ENCODE data around the gene FMNL1. TPM values are rescaled to one million over a fixed set of nuclear protein-coding genes. Genes with fewer than 3 reads are reported as not detected.
A peak's percentile ranks its signal among the peaks of the same experiment; 100 is the strongest.

Gene FMNL1
- total RNA-seq, 5 donors from 2014 or later (not counting 1 experiment from before 2014, with no cell fraction given): 362 to 473 (median 457) TPM

GRCh38 chr17:45289301-45290268 lies 67.9 kb downstream of the FMNL1 start:
- WGBS (ENCODE audit: insufficient coverage): 93% methylated on average over 8 of the region's 15 CpGs
- Mint-ChIP-seq H3K27ac (peak overlapping the region; percentile 16 to 19), H3K4me3 (no peak overlapping the region), H3K27me3 (no peaks in the 10 kb centered on the region), H3K9me3 (no peaks in the 10 kb centered on the region), H3K4me1 (peaks cover 22 to 38% (median 28%) of the 10 kb centered on the region in 3 donors), H3K36me3 (peaks cover 24% of the 10 kb centered on the region)
- Histone ChIP-seq H3K4me1 (ENCODE audit: control insufficient read depth in 1 of 2, extremely low read depth in 1 of 2, insufficient read depth in 2 of 2, low read length in 2 of 2) (peaks cover 0 to 21% of the 10 kb centered on the region in 2 experiments), H3K9me3 (no peaks in the 10 kb centered on the region), H3K36me3 (ENCODE audit: control insufficient read depth in 2 of 2, extremely low read depth in 1 of 2, insufficient read depth in 1 of 2, low read length in 1 of 2) (peaks cover 11 to 75% of the 10 kb centered on the region in 2 donors), H3K27ac (ENCODE audit: low read length) (no peak overlapping the region), H3K4me3 (ENCODE audit: control insufficient read depth in 1 of 2, extremely low read depth in 1 of 2, low read length in 1 of 2) (no peak overlapping the region), H3K27me3 (replicated peaks in 1 of 2; ENCODE audit: control insufficient read depth in 2 of 2, extremely low read depth in 1 of 2, insufficient read depth in 2 of 2, low read length in 1 of 2) (no peaks in the 10 kb centered on the region)
- DNase-seq (no peak), ATAC-seq (replicated peaks in 1 of 4) (no peak)
- POLR2A ChIA-PET: no interaction called here
- CTCF ChIA-PET: interaction anchor here in 1 of 2 donors (0.8 to 1.0 kb wide), 2 partner anchors 13 to 96 kb away, joined by 3 read pairs; no protein-coding TSS in a partner anchor

- H3K27ac Mint-ChIP-seq: peak overlapping the region; percentile 16 to 19
- H3K4me3 Mint-ChIP-seq: no peak overlapping the region
- CTCF ChIA-PET: interaction anchor here in 1 of 2 donors (0.7 kb wide), 1 partner anchor 139 kb away, joined by 3 read pairs; no protein-coding TSS in a partner anchor
- H3K27ac ChIP-seq (ENCODE audit: low read length): no peak overlapping the region
- H3K4me1 Mint-ChIP-seq: peaks cover 26 to 44% (median 31%) of the 10 kb centered on the region in 3 donors
- peaks cover 24% of the 10 kb centered on the region for H3K36me3 Mint-ChIP-seq
- WGBS (ENCODE audit: insufficient coverage): 98% methylated on average over 11 of the region's 11 CpGs
- H3K4me1 ChIP-seq (ENCODE audit: control insufficient read depth in 1 of 2, extremely low read depth in 1 of 2, insufficient read depth in 2 of 2, low read length in 2 of 2): peaks cover 0 to 25% of the 10 kb centered on the region in 2 experiments
- H3K27me3 Mint-ChIP-seq: no peaks in the 10 kb centered on the region
- peaks cover 11 to 71% of the 10 kb centered on the region in 2 donors for H3K36me3 ChIP-seq (ENCODE audit: control insufficient read depth in 2 of 2, extremely low read depth in 1 of 2, insufficient read depth in 1 of 2, low read length in 1 of 2)
- ATAC-seq (replicated peaks in 1 of 4) (no peak), DNase-seq (no peak)
- no peaks in the 10 kb centered on the region for H3K9me3 Mint-ChIP-seq
- no peaks in the 10 kb centered on the region for H3K9me3 ChIP-seq
- no peak overlapping the region for H3K4me3 ChIP-seq (ENCODE audit: control insufficient read depth in 1 of 2, extremely low read depth in 1 of 2, low read length in 1 of 2)
- H3K27me3 ChIP-seq (replicated peaks in 1 of 2; ENCODE audit: control insufficient read depth in 2 of 2, extremely low read depth in 1 of 2, insufficient read depth in 2 of 2, low read length in 1 of 2): no peaks in the 10 kb centered on the region
- POLR2A ChIA-PET: no interaction called here
Observed at GRCh38 chr17:45290269-45290765, 68.6 kb downstream of the FMNL1 start.

GRCh38 chr17:45291171-45291805 lies 69.6 kb downstream of the FMNL1 start:
- peaks cover 0 to 35% of the 10 kb centered on the region in 2 experiments for H3K4me1 ChIP-seq (ENCODE audit: control insufficient read depth in 1 of 2, extremely low read depth in 1 of 2, insufficient read depth in 2 of 2, low read length in 2 of 2)
- H3K27ac ChIP-seq (ENCODE audit: low read length): no peak overlapping the region
- peak overlapping the region; percentile 70 to 77 for H3K27ac Mint-ChIP-seq
- peaks cover 9 to 71% of the 10 kb centered on the region in 2 donors for H3K36me3 ChIP-seq (ENCODE audit: control insufficient read depth in 2 of 2, extremely low read depth in 1 of 2, insufficient read depth in 1 of 2, low read length in 1 of 2)
- 90% methylated on average over 2 of the region's 5 CpGs for WGBS (ENCODE audit: insufficient coverage)
- no peaks in the 10 kb centered on the region for H3K9me3 ChIP-seq
- H3K27me3 ChIP-seq (replicated peaks in 1 of 2; ENCODE audit: control insufficient read depth in 2 of 2, extremely low read depth in 1 of 2, insufficient read depth in 2 of 2, low read length in 1 of 2): no peaks in the 10 kb centered on the region
- H3K36me3 Mint-ChIP-seq: peaks cover 21% of the 10 kb centered on the region
- H3K4me1 Mint-ChIP-seq: peaks cover 35 to 53% (median 41%) of the 10 kb centered on the region in 3 donors
- CTCF ChIA-PET: no interaction called here
- no peak for DNase-seq
- H3K27me3 Mint-ChIP-seq: no peaks in the 10 kb centered on the region
- H3K4me3 ChIP-seq (ENCODE audit: control insufficient read depth in 1 of 2, extremely low read depth in 1 of 2, low read length in 1 of 2): no peak overlapping the region
- POLR2A ChIA-PET: interaction anchor here in 1 of 2 donors (0.6 kb wide), 1 partner anchor 21 kb away, joined by 3 read pairs; no protein-coding TSS in a partner anchor
- H3K9me3 Mint-ChIP-seq: no peaks in the 10 kb centered on the region
- no peak overlapping the region for H3K4me3 Mint-ChIP-seq
- no peak for ATAC-seq (replicated peaks in 1 of 4)

GRCh38 chr17:45292696-45293412 lies 71.2 kb downstream of the FMNL1 start:
- peaks cover 0 to 44% of the 10 kb centered on the region in 2 experiments for H3K4me1 ChIP-seq (ENCODE audit: control insufficient read depth in 1 of 2, extremely low read depth in 1 of 2, insufficient read depth in 2 of 2, low read length in 2 of 2)
- Mint-ChIP-seq H3K9me3 (no peaks in the 10 kb centered on the region), H3K4me1 (peaks cover 51 to 66% (median 54%) of the 10 kb centered on the region in 3 donors), H3K27ac (peak overlapping the region; percentile 58 to 80), H3K27me3 (no peaks in the 10 kb centered on the region), H3K4me3 (no peak overlapping the region), H3K36me3 (peaks cover 12% of the 10 kb centered on the region)
- DNase-seq (no peak), ATAC-seq (replicated peaks in 1 of 4) (no peak)
- POLR2A ChIA-PET: interaction anchor here in 1 of 2 donors (0.7 kb wide), 1 partner anchor 19 kb away, joined by 3 read pairs; no protein-coding TSS in a partner anchor
- WGBS (ENCODE audit: insufficient coverage): 93% methylated on average over 11 of the region's 12 CpGs
- no peak overlapping the region for H3K4me3 ChIP-seq (ENCODE audit: control insufficient read depth in 1 of 2, extremely low read depth in 1 of 2, low read length in 1 of 2)
- CTCF ChIA-PET: no interaction called here
- H3K27me3 ChIP-seq (replicated peaks in 1 of 2; ENCODE audit: control insufficient read depth in 2 of 2, extremely low read depth in 1 of 2, insufficient read depth in 2 of 2, low read length in 1 of 2): no peaks in the 10 kb centered on the region
- no peaks in the 10 kb centered on the region for H3K9me3 ChIP-seq
- no peak overlapping the region for H3K27ac ChIP-seq (ENCODE audit: low read length)
- H3K36me3 ChIP-seq (ENCODE audit: control insufficient read depth in 2 of 2, extremely low read depth in 1 of 2, insufficient read depth in 1 of 2, low read length in 1 of 2): peaks cover 11 to 61% of the 10 kb centered on the region in 2 donors

GRCh38 chr17:45293413-45294211 lies 71.9 kb downstream of the FMNL1 start:
- Histone ChIP-seq H3K27me3 (replicated peaks in 1 of 2; ENCODE audit: control insufficient read depth in 2 of 2, extremely low read depth in 1 of 2, insufficient read depth in 2 of 2, low read length in 1 of 2) (no peaks in the 10 kb centered on the region), H3K9me3 (no peaks in the 10 kb centered on the region), H3K4me3 (ENCODE audit: control insufficient read depth in 1 of 2, extremely low read depth in 1 of 2, low read length in 1 of 2) (no peak overlapping the region), H3K36me3 (ENCODE audit: control insufficient read depth in 2 of 2, extremely low read depth in 1 of 2, insufficient read depth in 1 of 2, low read length in 1 of 2) (peaks cover 11 to 58% of the 10 kb centered on the region in 2 donors), H3K4me1 (ENCODE audit: control insufficient read depth in 1 of 2, extremely low read depth in 1 of 2, insufficient read depth in 2 of 2, low read length in 2 of 2) (peaks cover 0 to 47% of the 10 kb centered on the region in 2 experiments), H3K27ac (ENCODE audit: low read length) (peak overlapping the region; percentile 5)
- POLR2A ChIA-PET: interaction anchor here in 1 of 2 donors (0.7 kb wide), 1 partner anchor 19 kb away, joined by 3 read pairs; no protein-coding TSS in a partner anchor
- Mint-ChIP-seq H3K4me3 (no peak overlapping the region), H3K4me1 (peaks cover 59 to 74% (median 61%) of the 10 kb centered on the region in 3 donors), H3K9me3 (no peaks in the 10 kb centered on the region), H3K36me3 (peaks cover 19% of the 10 kb centered on the region), H3K27ac (peak overlapping the region; percentile 71 to 80), H3K27me3 (no peaks in the 10 kb centered on the region)
- CTCF ChIA-PET: no interaction called here
- 83% methylated on average over 7 of the region's 10 CpGs for WGBS (ENCODE audit: insufficient coverage)
- no peak for DNase-seq
- peak in 3 of 4 experiments; percentile 29 to 43 (median 37) for ATAC-seq (replicated peaks in 1 of 4)
